OCI-LY1 (cell line): ENCODE measurements around the gene XRN2.

Experiments
- CTCF ChIP-seq: fragments of 200-600 bp; sonication (generic), shearing (Covaris generic); IDR thresholded peaks from 2 replicates; pipeline ENCODE4 v1.5.1; 2017; ENCODE audit warnings: mild to moderate bottlenecking, antibody characterized with exemption, low read length, moderate library complexity, mixed read lengths
- EZH2 ChIP-seq: fragments of 200-600 bp; sonication (generic), shearing (Covaris generic); IDR thresholded peaks from 2 replicates; pipeline ENCODE4 v1.8.0; 2017; ENCODE audit warnings: borderline replicate concordance, mixed run types, mild to moderate bottlenecking, antibody characterized with exemption, low read length, moderate library complexity, mixed read lengths

- TF ChIP-seq EZH2 (no peak), CTCF (no peak)
Observed at GRCh38 chr20:21325296-21325695, 22.2 kb downstream of the XRN2 start.
